ENCODE data around the gene GPAM. TPM values are rescaled to one million over a fixed set of nuclear protein-coding genes. Genes with fewer than 3 reads are reported as not detected.
A peak's percentile ranks its signal among the peaks of the same experiment; 100 is the strongest.

GPAM gene
- total and polyA plus RNA-seq, 2 experiments from 2014 or later: 4.9 to 12.5 TPM

- Histone ChIP-seq H3K9me3 (ENCODE audit: low read depth) (no peaks in the 10 kb centered on the region), H2AFZ (no peak overlapping the region), H3K4me3 (no peak overlapping the region), H3K27me3 (replicated peaks; ENCODE audit: insufficient read depth) (no peaks in the 10 kb centered on the region), H3F3A (ENCODE audit: insufficient read depth) (no peaks in the 10 kb centered on the region), H3K9ac (no peak overlapping the region), H3K36me3 (ENCODE audit: low read depth) (no peaks in the 10 kb centered on the region), H3K27ac (no peak overlapping the region), H3K9me2 (ENCODE audit: insufficient read depth) (no peaks in the 10 kb centered on the region), H4K20me1 (ENCODE audit: insufficient read depth) (no peaks in the 10 kb centered on the region), H3K4me1 (ENCODE audit: insufficient read depth) (peaks cover 5% of the 10 kb centered on the region), H3K4me2 (ENCODE audit: unreplicated experiment) (no peak overlapping the region), H3K79me2 (ENCODE audit: insufficient read depth) (peaks cover 7% of the 10 kb centered on the region; the same call in 1 of the 2 replicates)
- WGBS, 2 experiments (ENCODE audit: low coverage in 1 of 2, low lambda C conversion rate in 2 of 2, missing lambda C conversion rate in 2 of 2): 51 to 55% methylated on average over 2 of the region's 2 CpGs
- TF ChIP-seq EZH2 (IDR thresholded peaks at IDR 0.05; ENCODE audit: insufficient read depth, poor library complexity, severe bottlenecking): no peak
- TF ChIP-seq EZH2phosphoT487 (IDR thresholded peaks at IDR 0.05; ENCODE audit: insufficient read depth, low read depth): no peak
- no peak for DNase-seq
- in situ Hi-C loops (cut with MboI): loop anchor here (10.0 kb wide), 1 partner anchor 117 kb away; no protein-coding TSS in a partner anchor
Measured at GRCh38 chr10:112187527-112187926, 4.0 kb upstream of the GPAM start.

DNA sequence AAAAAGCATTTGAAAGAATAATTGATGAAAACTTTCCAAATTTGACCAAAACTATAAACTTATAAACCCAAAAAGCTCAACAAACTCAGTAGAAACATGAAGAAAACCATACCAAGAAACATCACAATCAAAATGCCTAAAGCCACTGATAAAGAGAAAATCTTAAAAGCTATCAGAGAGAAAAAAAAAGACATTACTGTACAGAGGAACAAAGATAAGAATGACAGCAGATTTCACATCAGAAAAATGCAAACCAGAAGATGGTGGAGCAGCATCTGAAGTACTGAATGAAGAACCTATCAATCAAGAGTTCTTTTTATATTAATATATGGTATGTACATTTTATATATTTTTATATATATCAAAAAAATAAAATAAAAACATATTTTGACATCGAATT is 2.4 kb upstream of the GPAM start:
- H3K9ac ChIP-seq: no peak overlapping the region
- DNase-seq: peak; percentile 15
- H2AFZ ChIP-seq: no peak overlapping the region
- in situ Hi-C loops (cut with MboI): loop anchor here (10.0 kb wide), 1 partner anchor 119 kb away; no protein-coding TSS in a partner anchor
- H3K79me2 ChIP-seq (ENCODE audit: insufficient read depth): peaks cover 9% of the 10 kb centered on the region; the same call in 1 of the 2 replicates
- TF ChIP-seq EZH2phosphoT487 (IDR thresholded peaks at IDR 0.05; ENCODE audit: insufficient read depth, low read depth): no peak
- TF ChIP-seq EZH2 (IDR thresholded peaks at IDR 0.05; ENCODE audit: insufficient read depth, poor library complexity, severe bottlenecking): no peak
- no peaks in the 10 kb centered on the region for H3K9me3 ChIP-seq (ENCODE audit: low read depth)
- no peaks in the 10 kb centered on the region for H3F3A ChIP-seq (ENCODE audit: insufficient read depth)
- H3K4me1 ChIP-seq (ENCODE audit: insufficient read depth): peaks cover 6% of the 10 kb centered on the region
- H3K27me3 ChIP-seq (replicated peaks; ENCODE audit: insufficient read depth): no peaks in the 10 kb centered on the region
- no peak overlapping the region for H3K4me2 ChIP-seq (ENCODE audit: unreplicated experiment)
- WGBS, 2 experiments (ENCODE audit: low coverage in 1 of 2, low lambda C conversion rate in 2 of 2, missing lambda C conversion rate in 2 of 2): 88 to 89% methylated on average over 1 of the region's 1 CpG
- H3K36me3 ChIP-seq (ENCODE audit: low read depth): no peaks in the 10 kb centered on the region
- no peak overlapping the region for H3K27ac ChIP-seq
- no peaks in the 10 kb centered on the region for H4K20me1 ChIP-seq (ENCODE audit: insufficient read depth)
- no peak overlapping the region for H3K4me3 ChIP-seq
- no peaks in the 10 kb centered on the region for H3K9me2 ChIP-seq (ENCODE audit: insufficient read depth)

GRCh38 chr10:112184379-112184778 is 814 bp upstream of the GPAM start:
- no peak for TF ChIP-seq EZH2phosphoT487 (IDR thresholded peaks at IDR 0.05; ENCODE audit: insufficient read depth, low read depth)
- TF ChIP-seq EZH2 (IDR thresholded peaks at IDR 0.05; ENCODE audit: insufficient read depth, poor library complexity, severe bottlenecking): no peak
- WGBS, 2 experiments (ENCODE audit: low coverage in 1 of 2, low lambda C conversion rate in 2 of 2, missing lambda C conversion rate in 2 of 2): 12% methylated on average over 2 of the region's 2 CpGs
- Histone ChIP-seq H3K27me3 (replicated peaks; ENCODE audit: insufficient read depth) (no peaks in the 10 kb centered on the region), H3F3A (ENCODE audit: insufficient read depth) (no peaks in the 10 kb centered on the region), H3K4me1 (ENCODE audit: insufficient read depth) (peaks cover 6% of the 10 kb centered on the region), H3K9me2 (ENCODE audit: insufficient read depth) (no peaks in the 10 kb centered on the region), H3K27ac (peak overlapping the region; percentile 83), H4K20me1 (ENCODE audit: insufficient read depth) (no peaks in the 10 kb centered on the region), H3K36me3 (ENCODE audit: low read depth) (peaks cover 13% of the 10 kb centered on the region; the same call in 1 of the 2 replicates), H3K9ac (peak overlapping the region; percentile 85), H2AFZ (peak overlapping the region; percentile 97), H3K9me3 (ENCODE audit: low read depth) (no peaks in the 10 kb centered on the region), H3K4me3 (peak overlapping the region; percentile 80), H3K4me2 (ENCODE audit: unreplicated experiment) (peak overlapping the region; percentile 85), H3K79me2 (ENCODE audit: insufficient read depth) (peaks cover 9% of the 10 kb centered on the region; the same call in 1 of the 2 replicates)
- peak; percentile 7 for DNase-seq
- in situ Hi-C loops (cut with MboI): loop anchor here (10.0 kb wide), 1 partner anchor 120 kb away; no protein-coding TSS in a partner anchor

DNA sequence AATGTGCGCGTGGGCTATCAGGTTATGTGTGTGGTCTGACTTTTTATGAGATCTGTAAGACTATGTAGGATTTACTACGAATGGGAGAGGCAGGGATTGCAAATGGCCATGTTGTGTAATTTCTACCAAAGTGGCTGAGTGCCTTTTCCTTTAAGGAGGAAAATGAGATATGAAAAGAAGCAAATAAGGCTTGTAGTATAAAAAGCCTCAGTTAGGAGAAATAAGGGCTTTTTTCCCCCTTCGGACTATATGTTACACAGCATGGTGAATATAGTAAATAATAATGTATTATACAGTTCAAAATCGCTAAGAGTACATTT is 447 bp upstream of the GPAM start:
- Histone ChIP-seq H3K9me3 (ENCODE audit: low read depth) (no peaks in the 10 kb centered on the region), H4K20me1 (ENCODE audit: insufficient read depth) (no peaks in the 10 kb centered on the region), H3K9ac (peak overlapping the region; percentile 85), H3K4me1 (ENCODE audit: insufficient read depth) (peaks cover 6% of the 10 kb centered on the region), H3K4me3 (peak overlapping the region; percentile 80), H3K36me3 (ENCODE audit: low read depth) (peaks cover 13% of the 10 kb centered on the region; the same call in 1 of the 2 replicates), H3K79me2 (ENCODE audit: insufficient read depth) (peaks cover 9% of the 10 kb centered on the region; the same call in 1 of the 2 replicates), H3K4me2 (ENCODE audit: unreplicated experiment) (peak overlapping the region; percentile 85), H3K27ac (peak overlapping the region; percentile 83), H3F3A (ENCODE audit: insufficient read depth) (no peaks in the 10 kb centered on the region), H2AFZ (peak overlapping the region; percentile 97), H3K9me2 (ENCODE audit: insufficient read depth) (no peaks in the 10 kb centered on the region), H3K27me3 (replicated peaks; ENCODE audit: insufficient read depth) (no peaks in the 10 kb centered on the region)
- WGBS, 2 experiments (ENCODE audit: low coverage in 1 of 2, low lambda C conversion rate in 2 of 2, missing lambda C conversion rate in 2 of 2): 12 to 17% methylated on average over 5 of the region's 5 CpGs
- in situ Hi-C loops (cut with MboI): loop anchor here (10.0 kb wide), 1 partner anchor 121 kb away; no protein-coding TSS in a partner anchor
- TF ChIP-seq EZH2phosphoT487 (IDR thresholded peaks at IDR 0.05; ENCODE audit: insufficient read depth, low read depth): no peak
- DNase-seq: no peak

Measured in GM23248 (cell line).